GM08714 (cell line): ENCODE measurements around the gene SH3RF1.

ENCODE experiments used
- H3K4me3 ChIP-seq: fragments of 200-500 bp; sonication (Bioruptor generic); 2 replicates; pipeline ENCODE4 v1.5.1; 2014; ENCODE audit warnings: mild to moderate bottlenecking, low read length, inconsistent platforms
- ZNF274 ChIP-seq: IDR thresholded peaks from 2 replicates; pipeline ENCODE4 v1.6.1; 2012; ENCODE audit warnings: mild to moderate bottlenecking, low read depth, low read length

Gene SH3RF1

DNA sequence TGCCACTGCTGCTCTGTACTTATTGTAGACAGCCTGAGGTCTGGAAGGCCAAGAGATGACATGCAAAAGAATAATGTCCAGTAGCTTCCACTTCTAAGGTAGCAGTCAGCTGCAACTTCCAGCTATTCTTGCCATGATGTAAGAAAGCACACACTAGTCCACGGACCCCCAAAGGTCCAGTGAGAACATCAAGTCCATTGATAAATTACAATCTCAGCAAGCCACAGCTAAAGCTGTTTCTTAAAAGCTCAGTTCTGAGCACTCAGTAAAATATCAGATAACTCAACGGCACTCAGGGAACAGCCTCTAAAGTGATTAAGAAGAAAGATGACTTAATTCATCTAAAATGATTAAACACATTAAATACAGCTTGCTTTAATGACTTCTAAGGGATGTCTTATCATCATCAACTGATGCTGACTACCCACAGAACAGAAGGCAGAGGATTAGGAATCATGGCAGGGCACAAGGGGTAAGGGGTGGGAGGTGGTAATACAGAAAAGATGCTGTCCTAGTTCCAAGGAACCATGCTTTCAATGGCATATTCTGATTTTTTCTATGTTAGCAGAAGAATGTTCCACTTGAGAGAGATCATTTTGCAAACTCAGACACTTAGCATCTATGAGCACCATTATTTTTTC, 161.6 kb downstream of the SH3RF1 start:
- TF ChIP-seq ZNF274, result no peak
- H3K4me3 ChIP-seq, result no peak overlapping the region

DNA sequence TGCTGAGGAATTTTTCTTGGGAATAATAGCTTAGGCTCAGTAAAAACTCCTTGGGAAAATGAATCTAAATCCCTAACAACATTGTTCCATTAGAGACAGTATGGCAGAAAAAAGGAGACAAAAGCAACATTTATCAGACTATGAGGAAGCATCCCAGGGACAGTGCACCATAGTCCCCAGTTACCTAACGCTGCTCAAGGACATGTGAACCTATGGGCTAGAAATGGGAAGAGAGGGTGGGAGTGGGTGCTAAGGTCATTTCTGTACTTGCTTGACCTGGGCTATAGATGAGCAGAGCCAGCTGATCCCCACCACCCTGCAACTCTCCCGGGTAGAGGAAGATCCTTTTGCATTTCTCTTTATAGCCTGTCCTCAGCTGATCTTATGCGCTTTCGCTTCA, 162.5 kb downstream of the SH3RF1 start:
- no peak overlapping the region for H3K4me3 ChIP-seq
- no peak for TF ChIP-seq ZNF274

DNA sequence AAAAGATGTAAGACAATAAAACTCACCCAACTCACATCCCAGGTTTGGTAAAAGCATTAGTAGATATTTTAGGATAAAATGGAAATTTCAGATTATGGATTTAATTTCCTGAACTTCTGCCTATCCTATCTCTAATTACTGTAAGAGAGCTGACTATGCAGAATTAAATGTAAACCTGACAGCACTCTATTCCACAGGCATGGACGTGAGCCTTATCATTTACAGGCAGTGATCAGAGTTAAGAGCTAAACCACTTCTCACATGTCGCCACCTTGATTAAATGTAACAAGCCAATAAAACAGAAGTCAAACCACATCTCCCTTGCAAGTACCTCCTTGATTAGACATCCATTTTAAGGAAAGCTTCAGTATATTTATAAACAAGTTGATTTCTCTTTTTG, 163.2 kb downstream of the SH3RF1 start:
- H3K4me3 ChIP-seq, result no peak overlapping the region
- TF ChIP-seq ZNF274, result no peak

DNA sequence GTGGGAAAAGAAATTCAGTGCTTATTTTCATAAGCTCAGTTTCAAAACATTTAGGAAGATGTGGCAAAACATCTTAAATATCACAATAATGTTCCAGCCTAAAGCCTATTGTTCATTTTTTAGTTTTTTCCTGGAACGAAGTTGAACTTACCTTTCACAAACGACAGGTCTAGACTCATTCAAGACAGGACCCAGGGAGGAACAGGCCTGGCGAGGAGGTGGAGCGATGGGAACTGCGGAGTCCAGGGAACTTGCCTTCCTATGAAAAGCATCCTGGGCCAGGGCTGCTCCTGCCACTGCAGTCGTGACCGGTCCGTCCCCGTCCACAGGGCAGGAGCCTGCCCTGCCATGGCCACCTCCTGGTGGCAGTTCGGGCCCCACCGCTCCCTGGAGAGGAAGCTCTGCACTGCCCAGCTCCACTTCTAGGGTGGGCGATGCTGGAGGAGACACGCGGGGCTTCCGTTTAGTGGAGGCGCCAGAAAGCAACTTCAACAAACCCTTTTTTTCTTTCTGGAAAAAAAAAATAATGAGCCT, 164.0 kb downstream of the SH3RF1 start:
- no peak for TF ChIP-seq ZNF274
- H3K4me3 ChIP-seq, result no peak overlapping the region

DNA sequence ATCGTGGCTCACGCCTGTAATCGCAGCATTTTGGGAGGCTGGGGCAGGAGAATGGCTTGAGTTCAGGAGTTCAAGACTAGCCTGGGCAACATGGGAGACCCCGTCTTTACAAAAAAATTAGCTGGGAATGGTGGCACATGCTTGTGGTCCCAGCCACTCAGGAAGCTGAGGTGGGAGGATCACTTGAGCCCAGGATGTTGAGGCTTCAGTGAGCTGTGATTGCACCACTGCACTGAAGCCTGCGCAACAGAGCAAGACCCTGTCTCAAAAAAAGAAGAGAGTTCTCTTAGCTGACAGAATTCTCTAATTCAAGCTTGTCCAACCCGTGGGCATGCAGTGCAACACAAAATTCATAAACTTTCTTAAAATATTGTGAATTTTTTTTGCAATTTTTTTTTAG, 165.1 kb downstream of the SH3RF1 start:
- no peak overlapping the region for H3K4me3 ChIP-seq
- no peak for TF ChIP-seq ZNF274

DNA sequence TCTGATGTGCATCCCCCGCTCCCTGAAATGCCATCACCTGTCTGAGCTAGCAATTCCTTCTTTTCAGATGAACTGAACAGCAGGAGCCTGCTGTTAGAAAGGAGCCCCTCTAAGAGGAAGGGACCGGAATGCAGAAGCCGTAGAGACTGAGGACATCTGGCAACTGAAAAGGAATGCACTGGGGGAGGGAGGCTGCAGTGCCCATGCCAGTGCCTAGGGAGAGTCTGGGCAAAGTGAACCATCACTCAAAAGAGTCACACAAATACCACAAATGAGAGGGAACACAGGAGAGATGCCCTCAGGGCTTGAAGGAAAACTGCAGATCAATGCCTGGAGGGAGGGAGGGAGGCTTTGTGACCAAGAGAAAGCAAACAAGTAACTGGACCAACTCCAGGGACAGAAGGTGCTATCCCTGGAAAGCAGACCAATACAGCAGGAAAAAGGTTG, 166.8 kb downstream of the SH3RF1 start:
- TF ChIP-seq ZNF274, result no peak
- H3K4me3 ChIP-seq, result no peak overlapping the region

DNA sequence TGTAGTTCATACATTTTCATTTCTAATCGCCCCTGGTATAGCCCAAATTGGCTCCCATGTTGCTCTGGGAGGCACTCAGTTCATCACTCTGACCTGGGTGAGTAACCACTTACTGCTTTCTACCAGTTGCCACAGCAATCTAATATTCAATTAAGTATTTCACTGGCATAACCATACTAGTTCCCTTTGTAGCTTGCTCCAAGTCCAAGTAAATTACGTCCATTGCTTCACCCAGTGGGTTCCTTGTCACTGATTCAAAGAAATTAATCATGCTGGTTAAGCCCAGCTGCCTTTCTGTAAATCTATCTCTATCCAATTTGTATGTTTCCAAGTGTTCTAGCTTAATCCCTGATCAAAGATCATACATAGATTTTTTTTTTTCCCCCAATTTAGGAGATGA, 168.7 kb downstream of the SH3RF1 start:
- H3K4me3 ChIP-seq, result no peak overlapping the region
- TF ChIP-seq ZNF274, result no peak

DNA sequence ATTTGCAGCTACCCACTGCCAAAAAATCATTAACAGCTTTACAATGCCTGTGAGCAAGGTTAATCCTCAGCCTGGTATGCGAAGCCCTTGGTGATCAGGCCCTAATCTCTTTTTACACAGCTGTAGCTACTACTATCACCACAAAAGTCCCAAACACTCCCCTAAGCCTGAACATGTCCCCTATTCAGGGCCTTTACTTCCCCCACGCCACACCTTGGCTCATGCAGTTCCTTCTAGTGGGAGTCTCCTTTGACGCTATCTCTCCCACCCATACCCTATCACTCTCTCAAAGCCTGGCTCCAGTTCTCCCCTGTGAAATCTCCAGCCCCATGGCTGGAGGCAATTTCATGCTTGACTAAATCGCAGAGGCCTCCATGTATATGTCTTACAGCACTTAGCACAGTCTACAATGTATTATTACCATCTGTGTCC, 170.1 kb downstream of the SH3RF1 start:
- TF ChIP-seq ZNF274, result no peak
- no peak overlapping the region; the same call in 1 of the 2 replicates for H3K4me3 ChIP-seq

DNA sequence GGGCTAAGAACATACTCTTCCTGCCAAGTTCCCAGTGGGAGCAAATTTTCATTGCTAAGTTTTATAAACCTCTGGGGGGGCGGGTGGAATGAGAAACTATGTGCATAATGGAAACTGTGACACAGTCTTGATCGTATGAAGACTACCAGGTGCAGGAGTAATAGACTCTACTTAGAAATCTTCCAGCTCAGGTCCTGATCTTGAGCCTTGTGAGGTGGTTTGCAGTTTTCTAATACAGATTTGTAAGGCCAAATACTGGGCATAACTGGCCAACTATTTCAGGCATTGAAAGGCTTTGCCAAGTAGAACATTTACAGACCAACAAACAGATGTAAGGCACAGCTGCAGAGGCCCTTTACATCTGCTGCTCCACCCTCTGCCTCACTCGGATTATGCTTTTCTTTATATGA, 171.0 kb downstream of the SH3RF1 start:
- TF ChIP-seq ZNF274, result no peak
- peak overlapping the region; percentile 24; the same call in 1 of the 2 replicates for H3K4me3 ChIP-seq

DNA sequence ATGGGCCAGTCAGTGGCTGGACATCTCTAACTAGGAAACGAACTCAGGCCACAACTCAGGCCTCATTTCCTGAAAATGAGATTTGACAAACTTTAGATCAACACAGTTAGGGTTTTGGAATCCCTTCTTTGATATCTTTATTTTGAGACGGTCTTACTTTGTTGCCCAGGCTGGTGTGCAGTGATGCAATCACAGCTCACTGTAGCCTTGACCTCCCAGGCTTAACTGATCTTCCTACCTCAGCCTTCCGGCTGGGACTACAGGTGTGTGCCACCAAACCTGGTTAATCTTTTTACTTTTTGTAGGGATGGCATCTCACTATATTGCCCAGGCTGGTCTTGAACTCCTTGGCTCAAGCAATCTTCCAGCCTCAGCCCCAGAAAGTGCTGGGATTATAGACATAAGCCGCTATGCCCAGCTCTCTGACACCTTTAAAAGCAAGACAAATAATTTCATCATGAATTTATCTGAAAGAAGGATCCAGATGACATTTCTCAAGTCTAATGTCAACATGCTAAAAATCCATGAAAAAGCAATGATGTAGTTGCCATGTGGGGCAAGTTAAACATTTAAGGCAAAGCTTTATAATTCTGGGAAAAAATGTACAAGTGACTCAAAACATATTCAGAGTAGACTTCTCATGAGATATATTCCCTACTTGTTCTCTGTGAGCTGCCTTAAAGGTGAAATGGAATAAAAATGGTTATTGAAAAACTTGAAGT, 171.6 kb downstream of the SH3RF1 start:
- peak overlapping the region; percentile 39; the same call in 1 of the 2 replicates for H3K4me3 ChIP-seq

DNA sequence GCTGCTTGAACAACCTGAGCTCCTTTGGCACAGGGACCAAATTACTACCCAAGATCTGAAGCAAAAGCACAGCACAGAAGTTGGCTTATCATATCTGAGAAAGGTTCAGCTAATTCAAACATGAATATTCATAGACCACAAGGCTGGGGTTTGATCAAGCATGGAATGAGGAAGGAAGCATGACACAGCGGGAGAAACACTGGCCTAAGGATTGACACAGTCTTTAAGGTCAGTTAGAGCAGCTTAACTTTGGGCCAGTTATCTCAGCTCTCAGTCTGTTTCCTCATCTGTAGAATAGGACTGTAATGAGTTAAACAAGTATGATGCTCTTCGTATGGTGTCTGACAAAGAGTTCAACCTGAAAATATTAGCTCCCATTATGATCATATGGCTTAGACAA, 172.2 kb downstream of the SH3RF1 start:
- peak overlapping the region; percentile 39; the same call in 1 of the 2 replicates for H3K4me3 ChIP-seq
- TF ChIP-seq ZNF274, result no peak

More for the DNA sequence above, 171.6 kb downstream of the SH3RF1 start:
- TF ChIP-seq ZNF274, result no peak

DNA sequence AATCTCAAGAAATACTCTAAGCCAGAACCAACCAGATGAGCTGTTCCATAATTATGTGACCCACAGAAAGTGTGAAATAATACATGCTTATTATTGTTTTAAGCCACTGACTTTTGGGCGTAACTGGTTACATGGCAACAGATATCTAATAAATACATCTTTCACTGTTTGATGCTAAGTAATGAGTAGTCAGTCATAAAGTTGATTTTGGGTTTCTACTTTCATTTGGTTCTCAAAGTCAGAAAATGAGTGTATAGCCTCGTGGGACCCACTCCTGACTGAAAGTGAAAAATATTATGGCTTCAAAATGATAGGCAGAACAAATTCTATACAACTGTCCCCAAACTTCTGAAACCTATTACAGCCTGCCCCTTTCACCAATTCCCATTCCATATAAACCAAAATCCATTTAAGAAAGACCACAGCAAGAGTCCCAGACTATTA, 172.7 kb downstream of the SH3RF1 start:
- H3K4me3 ChIP-seq, result no peak overlapping the region
- TF ChIP-seq ZNF274, result no peak

DNA sequence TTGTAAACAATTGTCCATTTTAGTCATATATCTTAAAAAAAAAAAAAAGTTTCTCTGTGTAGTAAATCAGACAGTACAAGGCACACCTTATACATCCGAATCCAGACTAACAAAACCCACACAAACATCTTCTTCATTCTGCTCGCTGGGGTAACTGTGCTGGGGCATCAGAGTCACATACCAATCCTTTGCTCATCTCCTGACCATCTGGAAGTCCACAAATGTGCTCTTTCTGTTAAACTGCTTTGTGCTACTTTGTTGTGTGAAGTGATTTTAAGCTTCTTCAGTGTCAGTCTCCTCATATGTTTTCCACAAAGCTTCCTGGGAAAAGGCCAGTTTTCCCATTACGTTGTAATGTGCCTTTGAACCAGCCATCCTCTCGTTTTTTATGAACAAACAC, 174.5 kb downstream of the SH3RF1 start:
- no peak overlapping the region for H3K4me3 ChIP-seq
- no peak for TF ChIP-seq ZNF274

DNA sequence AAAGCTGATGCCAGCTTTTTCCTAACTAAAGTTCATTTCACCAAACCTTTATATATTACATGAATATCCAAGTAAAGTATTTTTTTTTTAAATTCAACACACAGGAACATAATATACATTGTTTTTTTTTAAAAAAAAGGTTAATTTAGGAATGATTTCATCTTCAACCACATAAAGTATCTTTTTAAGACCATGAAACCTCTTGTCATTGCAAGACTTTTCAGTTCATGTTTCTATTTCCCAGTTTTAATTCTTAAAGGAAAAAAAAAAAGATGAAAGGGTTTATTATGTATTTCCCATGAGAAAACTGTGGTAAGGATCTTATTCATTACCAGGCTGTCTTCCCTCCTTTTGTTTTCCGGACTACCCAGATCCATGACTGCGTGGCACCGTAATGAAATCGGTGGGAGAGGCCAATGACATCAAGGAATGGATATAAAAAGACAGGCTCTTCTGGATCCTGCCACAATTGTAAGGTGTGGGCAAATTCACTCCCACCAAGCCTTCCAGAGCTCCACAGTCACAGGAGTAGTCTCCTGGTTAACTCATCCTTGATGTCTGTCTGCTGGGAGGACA, 176.0 kb downstream of the SH3RF1 start:
- H3K4me3 ChIP-seq, result peak overlapping the region; percentile 14; the same call in 1 of the 2 replicates
- no peak for TF ChIP-seq ZNF274
